ENCODE results near the gene TSSK2.

Gene TSSK2

DNA sequence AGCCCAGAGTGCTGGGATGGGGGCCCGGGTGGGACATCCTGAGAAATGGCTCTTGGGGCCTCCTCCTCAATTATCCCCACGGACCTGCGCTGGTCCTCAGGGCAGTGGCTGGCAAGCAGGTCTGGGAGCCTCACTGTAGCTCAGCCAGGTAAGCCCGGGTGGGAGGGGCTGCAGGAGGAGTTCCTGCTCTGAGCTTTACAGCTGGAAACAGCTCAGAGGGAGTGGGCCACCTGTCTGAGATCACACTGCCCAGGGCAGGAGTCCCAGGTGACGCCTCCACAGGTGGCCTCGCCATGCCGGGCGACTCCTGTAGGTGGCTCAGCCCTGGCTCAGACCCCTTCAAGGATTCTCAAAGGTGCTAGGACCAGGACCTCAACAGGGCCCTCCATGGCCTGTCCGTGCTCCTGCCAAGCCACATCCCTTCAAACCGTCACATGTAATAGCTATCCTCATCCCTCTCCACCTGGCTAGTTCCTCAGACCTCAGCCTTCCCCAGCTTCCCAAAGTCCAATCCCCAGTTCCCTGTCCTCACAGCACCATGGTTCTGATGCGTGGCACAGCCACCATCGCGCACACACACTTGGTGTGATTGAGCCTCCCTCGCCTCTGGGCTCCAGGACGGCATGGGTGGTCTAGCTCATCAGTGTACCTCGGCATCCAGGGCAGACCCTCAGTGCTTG lies 3.6 kb upstream of the TSSK2 start:
- H4K20me1 ChIP-seq (ENCODE audit: insufficient read depth, low read length) = no peaks in the 10 kb centered on the region
- H3K9ac ChIP-seq (ENCODE audit: low read length) = no peak overlapping the region
- no peak overlapping the region for H2AFZ ChIP-seq (ENCODE audit: low read length)
- no peak overlapping the region for H3K27ac ChIP-seq (ENCODE audit: low read depth, low read length, poor library complexity, severe bottlenecking)
- H3K36me3 ChIP-seq (ENCODE audit: insufficient read depth, low read length) = peaks cover 7% of the 10 kb centered on the region; the same call in 1 of the 2 replicates
- H3K4me3 ChIP-seq (ENCODE audit: low read depth, low read length, poor library complexity, severe bottlenecking) = no peak overlapping the region
- no peaks in the 10 kb centered on the region for H3K9me2 ChIP-seq (ENCODE audit: low read depth, low read length)
- H3K79me2 ChIP-seq (ENCODE audit: insufficient read depth, low read length) = no peaks in the 10 kb centered on the region
- H3K4me2 ChIP-seq (ENCODE audit: low read length) = no peak overlapping the region
- H3K27me3 ChIP-seq (ENCODE audit: insufficient read depth, low read length) = no peaks in the 10 kb centered on the region
- TF ChIP-seq CTCF (IDR thresholded peaks at IDR 0.05; ENCODE audit: low read length) = no peak
- TF ChIP-seq EZH2 (IDR thresholded peaks at IDR 0.05; ENCODE audit: borderline replicate concordance, low read length) = no peak
- H3F3A ChIP-seq (ENCODE audit: insufficient read depth, low read length) = no peaks in the 10 kb centered on the region
- H3K4me1 ChIP-seq (ENCODE audit: insufficient read depth, low read length, severe bottlenecking) = peaks cover 6% of the 10 kb centered on the region
- H3K9me3 ChIP-seq (ENCODE audit: low read length) = no peaks in the 10 kb centered on the region

- Histone ChIP-seq H3K4me3 (ENCODE audit: low read depth, low read length, poor library complexity, severe bottlenecking) (no peak overlapping the region), H4K20me1 (ENCODE audit: insufficient read depth, low read length) (no peaks in the 10 kb centered on the region), H3K9me3 (ENCODE audit: low read length) (no peaks in the 10 kb centered on the region), H3K27ac (ENCODE audit: low read depth, low read length, poor library complexity, severe bottlenecking) (no peak overlapping the region), H3F3A (ENCODE audit: insufficient read depth, low read length) (no peaks in the 10 kb centered on the region), H3K9ac (ENCODE audit: low read length) (no peak overlapping the region), H3K79me2 (ENCODE audit: insufficient read depth, low read length) (no peaks in the 10 kb centered on the region), H3K36me3 (ENCODE audit: insufficient read depth, low read length) (peaks cover 11% of the 10 kb centered on the region), H3K9me2 (ENCODE audit: low read depth, low read length) (no peaks in the 10 kb centered on the region), H3K4me1 (ENCODE audit: insufficient read depth, low read length, severe bottlenecking) (peaks cover 1% of the 10 kb centered on the region), H3K4me2 (ENCODE audit: low read length) (no peak overlapping the region), H2AFZ (ENCODE audit: low read length) (no peak overlapping the region), H3K27me3 (ENCODE audit: insufficient read depth, low read length) (no peaks in the 10 kb centered on the region)
- no peak for TF ChIP-seq EZH2 (IDR thresholded peaks at IDR 0.05; ENCODE audit: borderline replicate concordance, low read length)
- TF ChIP-seq CTCF (IDR thresholded peaks at IDR 0.05; ENCODE audit: low read length) = no peak
Observed at GRCh38 chr22:19128009-19128401, 3.1 kb upstream of the TSSK2 start.

GRCh38 chr22:19128946-19129727 lies 2.0 kb upstream of the TSSK2 start:
- no peak for TF ChIP-seq CTCF (IDR thresholded peaks at IDR 0.05; ENCODE audit: low read length)
- no peak for TF ChIP-seq EZH2 (IDR thresholded peaks at IDR 0.05; ENCODE audit: borderline replicate concordance, low read length)
- Histone ChIP-seq H3K9ac (ENCODE audit: low read length) (no peak overlapping the region), H4K20me1 (ENCODE audit: insufficient read depth, low read length) (no peaks in the 10 kb centered on the region)

More at GRCh38 chr22:19128946-19129727, 2.0 kb upstream of the TSSK2 start:
- no peak overlapping the region for H3K4me3 ChIP-seq (ENCODE audit: low read depth, low read length, poor library complexity, severe bottlenecking)
- peaks cover 22% of the 10 kb centered on the region for H3K36me3 ChIP-seq (ENCODE audit: insufficient read depth, low read length)
- H3K27ac ChIP-seq (ENCODE audit: low read depth, low read length, poor library complexity, severe bottlenecking) = no peak overlapping the region
- H3K4me1 ChIP-seq (ENCODE audit: insufficient read depth, low read length, severe bottlenecking) = no peaks in the 10 kb centered on the region
- H3K9me2 ChIP-seq (ENCODE audit: low read depth, low read length) = no peaks in the 10 kb centered on the region
- H3K9me3 ChIP-seq (ENCODE audit: low read length) = no peaks in the 10 kb centered on the region
- no peak overlapping the region for H3K4me2 ChIP-seq (ENCODE audit: low read length)
- no peaks in the 10 kb centered on the region for H3F3A ChIP-seq (ENCODE audit: insufficient read depth, low read length)
- H3K27me3 ChIP-seq (ENCODE audit: insufficient read depth, low read length) = no peaks in the 10 kb centered on the region
- no peak overlapping the region for H2AFZ ChIP-seq (ENCODE audit: low read length)
- H3K79me2 ChIP-seq (ENCODE audit: insufficient read depth, low read length) = no peaks in the 10 kb centered on the region

Measured in OCI-LY1 (cell line).